SK-N-SH (cell line): ENCODE data around the gene SLC9A8. TPM values are rescaled to one million over a fixed set of nuclear protein-coding genes. Genes with fewer than 3 reads are reported as not detected.

Source experiments
- CTCF ChIA-PET: fragments of 300-600, 350-600 bp; formaldehyde crosslinking; extraction: SDS; loops from one replicate; lab custom pipeline; 2021; lab: Yijun Ruan, JAX
- POLR2A ChIA-PET: fragments of 350-600 bp; sonication (Branson Sonifier 250); formaldehyde crosslinking; extraction: SDS; loops from one replicate; lab custom pipeline; 2020; ENCODE audit warnings: antibody characterized with exemption, inconsistent platforms; lab: Yijun Ruan, JAX
- DNase-seq: peaks from one replicate; pipeline ENCODE4 v3.0.0; 2012
- H2AFZ ChIP-seq: fragments of 200-600 bp; sonication (generic); 2 replicates; pipeline ENCODE4 v1.8.1; 2016; ENCODE audit warnings: antibody characterized with exemption, mild to moderate bottlenecking, low read depth
- H3F3A ChIP-seq: fragments of 200-600 bp; sonication (generic); replicated peaks from 2 replicates; pipeline ENCODE3; 2016; ENCODE audit warnings: antibody characterized with exemption, mild to moderate bottlenecking; ENCODE audit not compliant: insufficient read depth
- H3K27ac ChIP-seq, 2 experiments: fragments of 200-500 bp in 1 of 2; fragments of 200-600 bp in 1 of 2; sonication (Bioruptor generic) in 1 of 2; sonication (generic), shearing (Covaris generic) in 1 of 2; 2 replicates each; pipeline versions ENCODE4 v1.5.1 to v1.6.1; 2014 to 2016; ENCODE audit warnings: low read depth in 2 of 2, inconsistent platforms in 1 of 2, low read length in 1 of 2, mild to moderate bottlenecking in 1 of 2, mixed read lengths in 1 of 2
- H3K27me3 ChIP-seq: fragments of 200-600 bp; sonication (generic), shearing (Covaris generic); 2 replicates; pipeline ENCODE4 v1.6.1; 2016; ENCODE audit warnings: mixed run types; ENCODE audit not compliant: insufficient read depth
- H3K36me3 ChIP-seq, 2 experiments: fragments of 200-500 bp in 1 of 2; fragments of 200-600 bp in 1 of 2; sonication (Bioruptor generic) in 1 of 2; sonication (generic) in 1 of 2; replicated peaks in 1 of 2; 2 replicates each; pipeline versions ENCODE3 to v1.5.1; 2014 to 2016; ENCODE audit warnings: low read length in 1 of 2, mild to moderate bottlenecking in 1 of 2; ENCODE audit not compliant: insufficient read depth in 2 of 2, control insufficient read depth in 1 of 2
- H3K4me1 ChIP-seq, 2 experiments: fragments of 200-500 bp in 1 of 2; fragments of 200-600 bp in 1 of 2; sonication (Bioruptor generic) in 1 of 2; sonication (generic), shearing (Covaris generic) in 1 of 2; 2 replicates each; pipeline versions ENCODE4 v1.5.1 to v1.6.1; 2014 to 2016; ENCODE audit warnings: low read depth in 1 of 2, low read length in 1 of 2, mixed run types in 1 of 2; ENCODE audit not compliant: insufficient read depth in 2 of 2, control insufficient read depth in 1 of 2
- H3K4me2 ChIP-seq: fragments of 200-600 bp; sonication (generic), shearing (Covaris generic); 2 replicates; pipeline ENCODE4 v1.6.1; 2017; ENCODE audit warnings: mixed run types
- H3K4me3 ChIP-seq, 2 experiments: fragments of 200-500 bp in 1 of 2; fragments of 200-600 bp in 1 of 2; sonication (Bioruptor generic) in 1 of 2; sonication (generic), shearing (Covaris generic) in 1 of 2; 2 replicates each; pipeline versions ENCODE4 v1.5.1 to v1.8.1; 2014 to 2016; ENCODE audit warnings: low read depth in 2 of 2, inconsistent platforms in 1 of 2, low read length in 1 of 2, mild to moderate bottlenecking in 1 of 2, mixed read lengths in 1 of 2, moderate library complexity in 1 of 2
- H3K79me2 ChIP-seq: fragments of 200-600 bp; sonication (generic); 2 replicates; pipeline ENCODE4 v1.8.1; 2017; ENCODE audit warnings: mild to moderate bottlenecking; ENCODE audit not compliant: insufficient read depth
- H3K9ac ChIP-seq: fragments of 200-600 bp; sonication (generic); 2 replicates; pipeline ENCODE4 v1.6.1; 2017; ENCODE audit warnings: mixed run types
- H3K9me2 ChIP-seq: fragments of 200-600 bp; sonication (generic); 2 replicates; pipeline ENCODE4 v1.6.1; 2017; ENCODE audit warnings: mixed run types
- H3K9me3 ChIP-seq: fragments of 200-600 bp; sonication (generic); 2 replicates; pipeline ENCODE4 v1.6.1; 2017; ENCODE audit warnings: mixed run types, mild to moderate bottlenecking, moderate library complexity
- H4K20me1 ChIP-seq: fragments of 200-600 bp; sonication (generic); 2 replicates; pipeline ENCODE4 v1.6.1; 2017; ENCODE audit warnings: mild to moderate bottlenecking, mixed run types; ENCODE audit not compliant: insufficient read depth
- ELF1 ChIP-seq: IDR thresholded peaks from 2 replicates; pipeline ENCODE4 v1.4.0; 2012
- FOSL2 ChIP-seq: IDR thresholded peaks from 2 replicates; pipeline ENCODE4 v1.4.0; 2012; ENCODE audit warnings: low read depth, mild to moderate bottlenecking, moderate library complexity, borderline replicate concordance
- FOXJ3 ChIP-seq: sonication (generic); formaldehyde crosslinking; IDR thresholded peaks from 2 replicates; pipeline ENCODE4 v1.5.1; 2020; ENCODE audit warnings: mild to moderate bottlenecking, missing genetic modification reagents
- FOXM1 ChIP-seq: IDR thresholded peaks from 2 replicates; pipeline ENCODE4 v1.4.0; 2012; ENCODE audit warnings: low read depth, mild to moderate bottlenecking
- GABPA ChIP-seq: IDR thresholded peaks from 2 replicates; pipeline ENCODE4 v1.4.0; 2012; ENCODE audit warnings: low read depth, mild to moderate bottlenecking
- GATA2 ChIP-seq: sonication (generic); formaldehyde crosslinking; IDR thresholded peaks from 2 replicates; pipeline ENCODE4 v1.5.0; 2020; ENCODE audit warnings: mild to moderate bottlenecking, missing genetic modification reagents
- JUND ChIP-seq: IDR thresholded peaks from 2 replicates; pipeline ENCODE4 v1.4.0; 2012
- MXI1 ChIP-seq: IDR thresholded peaks from 2 replicates; pipeline ENCODE4 v1.6.1; 2012; ENCODE audit warnings: mild to moderate bottlenecking, low read depth, low read length, improper control_type of control experiment
- NRF1 ChIP-seq: IDR thresholded peaks from 2 replicates; pipeline ENCODE4 v1.6.1; 2012; ENCODE audit warnings: low read depth, mild to moderate bottlenecking, low read length
- POLR2AphosphoS5 ChIP-seq: IDR thresholded peaks from 2 replicates; pipeline ENCODE4 v1.6.1; 2012; ENCODE audit warnings: low read depth, low read length
- RCOR1 ChIP-seq: fragments of 150-350 bp; IDR thresholded peaks from 2 replicates; pipeline ENCODE4 v1.6.1; 2017; ENCODE audit warnings: antibody characterized with exemption, low read length
- REST ChIP-seq: IDR thresholded peaks from 2 replicates; pipeline ENCODE4 v1.6.1; 2012; ENCODE audit warnings: mild to moderate bottlenecking, low read depth, low read length, moderate library complexity
- RXRA ChIP-seq: IDR thresholded peaks from 2 replicates; pipeline ENCODE4 v1.4.0; 2012; ENCODE audit warnings: low read depth, mild to moderate bottlenecking, borderline replicate concordance
- TAF1 ChIP-seq: IDR thresholded peaks from 2 replicates; pipeline ENCODE4 v1.6.1; 2012; ENCODE audit warnings: low read depth, mild to moderate bottlenecking, low read length, moderate library complexity, borderline replicate concordance
- USF1 ChIP-seq: IDR thresholded peaks from 2 replicates; pipeline ENCODE4 v1.4.0; 2012; ENCODE audit warnings: low read depth, borderline replicate concordance
- YY1 ChIP-seq: IDR thresholded peaks from 2 replicates; pipeline ENCODE4 v1.4.0; 2012; ENCODE audit warnings: low read depth, mild to moderate bottlenecking
- ZBTB33 ChIP-seq: IDR thresholded peaks from 2 replicates; pipeline ENCODE4 v1.4.0; 2012; ENCODE audit warnings: low read depth, borderline replicate concordance
- WGBS: methylation state at CpG from one replicate; pipeline ENCODE4 v1.1.6; 2017; ENCODE audit warnings: low lambda C conversion rate; 5-methylcytosine and 5-hydroxymethylcytosine counted together
- polyA plus RNA-seq, 3 experiments: library from polyadenylated mRNA; depleted of rRNA; stranded (reverse); fragments of >200 nt; gene quantifications; 2 replicates each; pipeline ENCODE4 v1.2.3, GENCODE V29; 2012

The SLC9A8 gene
- polyA plus RNA-seq, 1 of the 3 experiments (the other 2 are of a cell fraction), result 3.4 TPM

- ChIA-PET POLR2A (no interaction called here), CTCF (interaction anchor here (1.3 to 3.3 kb wide), 5 partner anchors 23 to 158 kb away, joined by 4 to 11 read pairs (median 5); partner anchors contain the start of gene RNF114)
- Histone ChIP-seq H3K9me2 (no peaks in the 10 kb centered on the region), H3K27ac (no peak overlapping the region), H3K4me2 (peak overlapping the region; percentile 98), H2AFZ (no peak overlapping the region), H3F3A (peaks cover 9% of the 10 kb centered on the region), H4K20me1 (peaks cover 49% of the 10 kb centered on the region), H3K4me3 (peak overlapping the region; percentile 89 to 97; a peak in 3 of 4 replicates), H3K36me3 (peaks cover 0 to 11% of the 10 kb centered on the region in 2 experiments), H3K27me3 (no peaks in the 10 kb centered on the region), H3K9me3 (no peaks in the 10 kb centered on the region), H3K9ac (peak overlapping the region; percentile 98; the same call in 1 of the 2 replicates), H3K79me2 (peaks cover 66% of the 10 kb centered on the region), H3K4me1 (peaks cover 0 to 19% of the 10 kb centered on the region in 2 experiments; a peak in 1 of 4 replicates)
- no peak for TF ChIP-seq POLR2AphosphoS5
- peak; percentile 79 for TF ChIP-seq REST
- TF ChIP-seq FOSL2, result no peak
- no peak for DNase-seq
- WGBS, result 82% methylated on average over 16 of the region's 16 CpGs
Measured at GRCh38 chr20:49913399-49914047, 100.9 kb downstream of the SLC9A8 start.

GRCh38 chr20:49914310-49915117 lies 101.9 kb downstream of the SLC9A8 start:
- Histone ChIP-seq H3K27me3 (no peaks in the 10 kb centered on the region), H3K36me3 (peaks cover 0 to 7% of the 10 kb centered on the region in 2 experiments), H3F3A (peaks cover 9% of the 10 kb centered on the region), H4K20me1 (peaks cover 48% of the 10 kb centered on the region), H3K79me2 (peaks cover 58% of the 10 kb centered on the region), H3K9me2 (no peaks in the 10 kb centered on the region), H3K4me2 (peak overlapping the region; percentile 98), H3K27ac (peak overlapping the region; percentile 98 to 100; a peak in 3 of 4 replicates), H3K4me3 (peak overlapping the region; percentile 89 to 97), H3K9me3 (no peaks in the 10 kb centered on the region), H3K9ac (peak overlapping the region; percentile 98), H3K4me1 (peaks cover 0 to 19% of the 10 kb centered on the region in 2 experiments; a peak in 1 of 4 replicates), H2AFZ (peak overlapping the region; percentile 97)
- ChIA-PET CTCF (interaction anchor here (0.9 to 3.3 kb wide), 5 partner anchors 22 to 373 kb away, joined by 3 to 11 read pairs (median 6); partner anchors contain the start of gene RNF114), POLR2A (no interaction called here)
- WGBS, result 7% methylated on average over 10 of the region's 19 CpGs
- no peak for DNase-seq
- TF ChIP-seq MXI1, result no peak
- no peak for TF ChIP-seq YY1
- no peak for TF ChIP-seq FOXJ3 (CRISPR knock-in tag)
- no peak for TF ChIP-seq FOSL2
- no peak for TF ChIP-seq ZBTB33
- TF ChIP-seq ELF1, result no peak
- TF ChIP-seq GABPA, result no peak
- TF ChIP-seq FOXM1, result no peak
- TF ChIP-seq TAF1, result no peak
- TF ChIP-seq GATA2, result no peak
- TF ChIP-seq NRF1, result no peak
- TF ChIP-seq USF1, result no peak
- no peak for TF ChIP-seq JUND
- TF ChIP-seq RXRA, result no peak
- TF ChIP-seq RCOR1, result no peak
